Superior temporal gyrus (tissue), 1 donor: ENCODE data around the gene CALML4.
A peak's percentile ranks its signal among the peaks of the same experiment; 100 is the strongest.
"Not testable (repeated sequence)": the region's sequence is repeated elsewhere in the genome, so short reads cannot be mapped to it uniquely, and the experiment has no call there.

ENCODE experiments used
- DNase-seq: peaks from one replicate; pipeline ENCODE4 v3.0.0-alpha.2; 2016; ENCODE audit errors: extremely low spot score

Gene CALML4

GRCh38 chr15:68191555-68191954, 13.6 kb downstream of the CALML4 start:
- no peak for DNase-seq

- no peak for DNase-seq
These were observed 15.1 kb downstream of the CALML4 start for GRCh38 chr15:68190048-68190447.

- DNase-seq = no peak
These were observed 16.5 kb downstream of the CALML4 start for GRCh38 chr15:68188647-68189046.

DNA sequence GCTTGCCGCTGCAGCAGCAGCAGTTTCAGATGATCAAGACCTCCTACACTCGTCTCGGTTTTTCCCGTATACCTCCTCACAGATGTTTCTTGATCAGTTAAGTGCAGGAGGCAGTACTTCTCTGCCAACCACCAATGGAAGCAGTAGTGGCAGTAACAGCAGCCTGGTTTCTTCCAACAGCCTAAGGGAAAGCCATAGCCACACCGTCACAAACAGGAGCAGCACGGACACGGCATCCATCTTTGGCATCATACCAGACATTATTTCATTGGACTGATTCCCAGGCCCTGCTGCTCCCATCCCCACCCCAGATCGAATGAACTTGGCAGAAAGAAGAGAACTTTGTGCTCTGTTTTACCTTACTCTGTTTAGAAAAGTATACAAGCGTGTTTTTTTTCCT, 17.6 kb downstream of the CALML4 start:
- DNase-seq = peak; percentile 79

GRCh38 chr15:68186671-68187397, 18.3 kb downstream of the CALML4 start:
- no peak for DNase-seq

DNA sequence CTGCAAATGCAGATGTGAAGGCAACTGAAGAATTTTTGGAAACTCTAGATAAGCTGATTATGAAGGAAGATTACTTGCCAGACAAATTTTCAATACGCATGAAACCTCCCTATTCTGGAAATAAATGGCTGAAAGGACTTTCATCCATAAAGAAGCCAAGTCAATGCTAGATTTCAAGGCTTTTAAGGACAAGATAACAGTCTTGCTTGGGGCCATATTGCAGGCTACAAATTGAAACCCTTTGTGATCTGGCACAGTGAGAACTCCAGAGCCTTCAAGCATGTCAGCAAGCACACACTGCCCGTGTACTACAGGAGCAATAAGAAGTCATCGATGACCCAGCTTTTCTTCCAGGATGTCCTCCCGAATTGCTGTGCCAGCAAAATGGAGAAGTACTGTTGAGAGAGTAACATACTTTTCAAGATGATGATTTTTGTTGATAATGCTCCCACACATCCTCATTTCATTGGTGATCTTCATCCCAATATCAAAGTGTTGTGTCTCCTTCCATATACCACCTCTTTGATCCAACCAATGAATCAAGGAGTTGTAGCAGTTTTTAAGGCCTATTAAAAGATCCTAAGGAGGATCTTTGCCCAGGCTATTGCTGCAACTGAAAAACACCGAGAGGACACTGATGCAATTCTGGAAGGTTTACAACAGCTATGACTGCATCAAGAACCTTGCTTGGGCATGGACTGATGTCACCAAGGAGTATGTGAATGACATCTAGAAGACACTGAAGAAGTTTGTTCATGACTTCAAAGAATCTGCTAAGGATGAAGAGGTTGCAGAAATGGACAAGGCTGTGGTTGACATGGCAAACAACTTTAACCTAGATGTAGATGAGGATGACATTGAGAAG, 20.3 kb downstream of the CALML4 start:
- DNase-seq = no peak

- no peak for DNase-seq
These were observed 21.4 kb downstream of the CALML4 start for GRCh38 chr15:68183616-68184315.

DNA sequence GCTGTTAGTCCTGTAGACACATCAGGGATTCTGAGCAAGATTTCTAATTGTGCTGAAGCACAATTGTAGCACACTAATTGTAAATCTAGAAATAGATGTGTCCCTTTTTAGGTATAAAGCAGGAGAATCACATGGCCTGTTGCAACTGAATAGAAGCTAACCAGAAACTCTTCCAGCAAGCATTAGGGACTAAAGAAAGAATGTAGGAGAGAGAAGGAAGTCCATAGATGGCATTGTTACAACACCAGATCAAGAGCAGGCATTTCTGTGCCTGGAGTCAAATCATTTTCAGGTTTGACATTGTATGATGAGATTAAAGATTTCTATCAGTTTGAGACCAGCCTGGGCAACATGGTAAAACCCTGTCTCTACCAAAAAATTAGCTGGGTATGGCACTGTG, 27.4 kb downstream of the CALML4 start:
- DNase-seq = peak; percentile 25

GRCh38 chr15:68176601-68177000, 28.5 kb downstream of the CALML4 start:
- no peak for DNase-seq

GRCh38 chr15:68175526-68175925, 29.6 kb downstream of the CALML4 start:
- no peak for DNase-seq

- DNase-seq = no peak
These were observed 32.0 kb downstream of the CALML4 start for GRCh38 chr15:68173119-68173518.

GRCh38 chr15:68172037-68172436, 33.1 kb downstream of the CALML4 start:
- not testable (repeated sequence) for DNase-seq

- no peak for DNase-seq
These were observed 38.3 kb downstream of the CALML4 start for GRCh38 chr15:68166847-68167246.

- no peak for DNase-seq
These were observed 41.9 kb downstream of the CALML4 start for GRCh38 chr15:68163191-68163590.

DNA sequence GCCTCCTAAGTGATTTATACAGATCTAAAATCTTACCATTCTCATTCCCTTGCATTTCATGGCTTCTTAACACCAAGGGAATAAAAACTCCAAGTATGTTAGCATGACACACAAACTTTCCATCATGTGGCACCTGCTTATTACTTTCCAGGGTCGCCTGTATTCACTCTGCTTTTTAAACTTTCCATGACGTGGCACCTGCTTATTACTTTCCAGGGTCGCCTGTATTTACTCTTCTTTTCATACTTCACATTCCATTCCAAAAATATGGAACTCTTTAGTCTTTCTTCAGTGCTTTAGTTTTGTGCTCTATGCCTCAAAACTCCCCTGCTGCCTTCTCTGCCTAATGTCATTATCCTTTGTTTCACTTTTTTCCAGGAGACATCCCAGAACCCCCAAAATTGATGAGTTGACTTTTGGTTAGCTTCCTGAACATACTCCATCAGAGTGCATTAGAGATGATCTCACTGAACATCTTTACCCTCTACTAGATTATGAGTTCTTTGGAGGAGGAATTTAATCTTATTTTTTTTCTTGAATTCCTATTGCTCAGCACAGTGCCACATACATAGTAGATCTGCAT, 47.0 kb downstream of the CALML4 start:
- no peak for DNase-seq

DNA sequence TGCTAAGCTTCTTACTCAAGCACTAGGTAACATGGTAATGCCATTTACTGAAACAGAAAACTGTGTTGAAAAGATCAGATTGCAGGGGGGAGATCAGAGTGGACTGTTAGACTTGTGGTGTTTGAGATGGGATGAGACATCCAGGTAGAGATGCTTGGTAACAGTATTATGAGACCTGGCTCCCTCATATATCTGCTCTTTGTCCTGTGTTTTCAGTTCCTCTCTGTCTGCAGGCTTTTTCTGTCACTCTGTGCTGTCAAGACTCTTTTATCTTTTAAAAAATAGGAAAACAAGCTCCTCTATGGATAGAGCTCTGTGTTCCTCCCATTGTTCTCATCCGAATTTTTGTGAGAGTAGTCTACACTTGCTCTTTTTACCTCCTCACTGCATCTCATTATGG, 48.1 kb downstream of the CALML4 start:
- DNase-seq = no peak

GRCh38 chr15:68154923-68155559, 50.1 kb downstream of the CALML4 start:
- peak; percentile 80 for DNase-seq

DNA sequence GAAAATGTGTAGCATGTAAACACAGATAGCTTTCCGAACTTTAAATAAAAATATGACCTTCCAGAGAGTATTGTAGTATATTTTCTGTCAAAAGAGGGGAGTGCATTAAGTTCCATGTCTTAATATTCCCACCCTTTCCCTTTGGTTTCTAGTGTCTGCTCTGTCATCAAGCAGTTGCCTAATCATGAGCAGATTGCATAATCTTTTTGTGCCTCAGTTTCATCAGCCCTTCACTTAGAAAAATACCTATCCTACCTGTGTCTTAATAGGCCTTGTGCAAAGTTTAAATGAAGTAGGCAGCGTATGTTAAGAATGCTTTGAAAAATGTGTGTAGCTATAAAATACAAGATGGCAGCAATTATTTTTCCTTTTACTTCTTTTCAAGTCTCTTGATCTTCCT, 52.8 kb downstream of the CALML4 start:
- no peak for DNase-seq

DNA sequence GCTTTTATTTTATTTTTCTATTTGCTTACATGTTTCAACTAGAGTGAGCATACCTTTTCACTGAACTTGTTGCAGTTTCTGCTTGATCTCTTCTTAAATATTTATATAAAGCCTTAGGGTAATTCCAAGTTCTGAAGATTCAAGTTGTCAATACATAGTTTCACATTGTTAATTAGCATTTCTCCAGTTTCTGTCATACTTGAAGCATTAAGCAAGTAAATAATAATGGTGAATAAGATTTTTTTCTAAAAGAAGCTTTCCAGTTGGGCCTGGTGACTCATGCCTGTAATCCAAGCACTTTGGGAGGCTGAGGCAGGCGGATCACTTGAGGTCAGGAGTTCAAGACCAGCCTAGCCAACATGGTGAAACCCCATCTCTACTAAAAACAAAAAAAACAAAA, 53.9 kb downstream of the CALML4 start:
- DNase-seq = no peak

- no peak for DNase-seq
These were observed 54.9 kb downstream of the CALML4 start for GRCh38 chr15:68150187-68150586.

- DNase-seq = no peak
These were observed 56.1 kb downstream of the CALML4 start for GRCh38 chr15:68149059-68149458.

DNA sequence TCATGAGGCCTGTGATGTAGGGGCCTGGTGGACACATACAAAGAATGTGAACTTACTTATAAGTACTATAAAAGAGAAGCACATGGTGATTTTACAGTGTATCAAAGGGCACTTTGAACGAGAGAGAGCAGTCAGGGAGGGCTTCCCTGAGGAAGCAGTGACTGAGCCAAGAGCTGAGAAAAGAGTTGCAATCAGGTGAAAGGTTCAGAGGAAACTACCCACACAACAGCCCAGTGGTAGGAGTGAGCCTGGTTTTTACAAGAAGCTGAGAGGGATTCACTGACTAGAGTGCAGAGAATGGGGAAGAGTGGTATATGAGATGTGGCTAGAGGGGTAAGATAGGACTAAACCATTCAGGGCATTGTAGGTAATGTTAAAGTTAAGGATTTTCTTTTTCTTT, 57.1 kb downstream of the CALML4 start:
- no peak for DNase-seq
